Activated T-helper 2 cell treated with anti-CD3 and anti-CD28 coated beads, Interferon-gamma antibody, Interleukin-2, Interleukin-4, amounts not matched to agents 10 μg/mL and 5 μg/mL and 100 μg/mL, durations not matched to agents 14 hours and 24 hours and 36 hours (primary cell): ENCODE measurements around the gene ADAM12. TPM values are rescaled to one million over a fixed set of nuclear protein-coding genes. Genes with fewer than 3 reads are reported as not detected.

Source experiments
- DNase-seq: peaks from one replicate; pipeline ENCODE4 v3.0.0; 2021; ENCODE audit warnings: low spot score
- H3K27ac Mint-ChIP-seq: one replicate; pipeline ENCODE4 v1.8.0; 2021; ENCODE audit warnings: mixed read lengths
- H3K27me3 Mint-ChIP-seq: one replicate; pipeline ENCODE4 v1.8.0; 2021; ENCODE audit warnings: low read depth, mixed read lengths
- H3K36me3 Mint-ChIP-seq: one replicate; pipeline ENCODE4 v1.8.0; 2021; ENCODE audit warnings: low read depth, mixed read lengths
- H3K4me1 Mint-ChIP-seq: one replicate; pipeline ENCODE4 v1.8.0; 2021; ENCODE audit warnings: low read depth, mixed read lengths
- H3K4me3 Mint-ChIP-seq: one replicate; pipeline ENCODE4 v1.8.0; 2021; ENCODE audit warnings: low read depth, mild to moderate bottlenecking, moderate library complexity, mixed read lengths
- H3K9me3 Mint-ChIP-seq: one replicate; pipeline ENCODE4 v1.8.0; 2021; ENCODE audit warnings: mixed read lengths
- intact Hi-C: fragments of 100-400 bp; cut with micrococcal nuclease; formaldehyde crosslinking; loops from one replicate; pipeline ENCODE4 v1.15.1; 2023
- total RNA-seq: library from RNA; stranded (reverse); gene quantifications from 2 replicates; pipeline ENCODE4 v1.2.3, GENCODE V29; 2022

Gene ADAM12
- total RNA-seq, 1 donor from 2014 or later, result 0.05 TPM

GRCh38 chr10:126111516-126111915, 276.8 kb downstream of the ADAM12 start:
- H3K4me3 Mint-ChIP-seq, result no peak overlapping the region
- H3K36me3 Mint-ChIP-seq, result no peaks in the 10 kb centered on the region
- peaks cover 1% of the 10 kb centered on the region for H3K27me3 Mint-ChIP-seq
- intact Hi-C loops, result no loop called here
- no peaks in the 10 kb centered on the region for H3K4me1 Mint-ChIP-seq
- no peak overlapping the region for H3K27ac Mint-ChIP-seq
- DNase-seq, result no peak
- H3K9me3 Mint-ChIP-seq, result peaks cover 5% of the 10 kb centered on the region

- Mint-ChIP-seq H3K9me3 (peaks cover 5% of the 10 kb centered on the region), H3K4me3 (no peak overlapping the region), H3K27me3 (peaks cover 1% of the 10 kb centered on the region), H3K4me1 (no peaks in the 10 kb centered on the region), H3K27ac (no peak overlapping the region), H3K36me3 (no peaks in the 10 kb centered on the region)
- intact Hi-C loops, result no loop called here
- no peak for DNase-seq
Observed at GRCh38 chr10:126110489-126111180, 277.6 kb downstream of the ADAM12 start.

GRCh38 chr10:126109893-126110292, 278.4 kb downstream of the ADAM12 start:
- H3K9me3 Mint-ChIP-seq, result peaks cover 5% of the 10 kb centered on the region
- DNase-seq, result no peak
- intact Hi-C loops, result no loop called here
- H3K27me3 Mint-ChIP-seq, result peaks cover 1% of the 10 kb centered on the region
- H3K4me3 Mint-ChIP-seq, result no peak overlapping the region
- H3K27ac Mint-ChIP-seq, result no peak overlapping the region
- H3K36me3 Mint-ChIP-seq, result no peaks in the 10 kb centered on the region
- no peaks in the 10 kb centered on the region for H3K4me1 Mint-ChIP-seq

- no peaks in the 10 kb centered on the region for H3K36me3 Mint-ChIP-seq
- intact Hi-C loops, result no loop called here
- H3K27ac Mint-ChIP-seq, result no peak overlapping the region
Observed at GRCh38 chr10:126108693-126109092, 279.6 kb downstream of the ADAM12 start.

GRCh38 chr10:126104767-126105166, 283.5 kb downstream of the ADAM12 start:
- DNase-seq, result no peak
- Mint-ChIP-seq H3K27me3 (no peaks in the 10 kb centered on the region), H3K27ac (no peak overlapping the region), H3K4me3 (no peak overlapping the region), H3K4me1 (no peaks in the 10 kb centered on the region), H3K36me3 (no peaks in the 10 kb centered on the region), H3K9me3 (no peaks in the 10 kb centered on the region)
- intact Hi-C loops, result no loop called here

More at GRCh38 chr10:126108693-126109092, 279.6 kb downstream of the ADAM12 start:
- Mint-ChIP-seq H3K4me3 (no peak overlapping the region), H3K4me1 (no peaks in the 10 kb centered on the region), H3K27me3 (peaks cover 1% of the 10 kb centered on the region), H3K9me3 (peaks cover 1% of the 10 kb centered on the region)
- DNase-seq, result no peak

- Mint-ChIP-seq H3K4me1 (no peaks in the 10 kb centered on the region), H3K9me3 (no peaks in the 10 kb centered on the region), H3K36me3 (no peaks in the 10 kb centered on the region), H3K27me3 (no peaks in the 10 kb centered on the region), H3K27ac (no peak overlapping the region), H3K4me3 (no peak overlapping the region)
- intact Hi-C loops, result no loop called here
- DNase-seq, result no peak
Observed at GRCh38 chr10:126102636-126103035, 285.6 kb downstream of the ADAM12 start.

GRCh38 chr10:126101736-126102135, 286.5 kb downstream of the ADAM12 start:
- no peaks in the 10 kb centered on the region for H3K36me3 Mint-ChIP-seq

GRCh38 chr10:126101325-126101724, 287.0 kb downstream of the ADAM12 start:
- H3K4me3 Mint-ChIP-seq, result no peak overlapping the region
- no peaks in the 10 kb centered on the region for H3K4me1 Mint-ChIP-seq
- intact Hi-C loops, result no loop called here
- H3K36me3 Mint-ChIP-seq, result no peaks in the 10 kb centered on the region
- no peaks in the 10 kb centered on the region for H3K9me3 Mint-ChIP-seq
- DNase-seq, result no peak
- H3K27me3 Mint-ChIP-seq, result no peaks in the 10 kb centered on the region
- H3K27ac Mint-ChIP-seq, result no peak overlapping the region

More at GRCh38 chr10:126101736-126102135, 286.5 kb downstream of the ADAM12 start:
- no peaks in the 10 kb centered on the region for H3K9me3 Mint-ChIP-seq
- no peak overlapping the region for H3K4me3 Mint-ChIP-seq
- intact Hi-C loops, result no loop called here
- no peaks in the 10 kb centered on the region for H3K27me3 Mint-ChIP-seq
- no peak overlapping the region for H3K27ac Mint-ChIP-seq
- DNase-seq, result no peak
- no peaks in the 10 kb centered on the region for H3K4me1 Mint-ChIP-seq

- intact Hi-C loops, result no loop called here
- DNase-seq, result no peak
- Mint-ChIP-seq H3K27me3 (no peaks in the 10 kb centered on the region), H3K36me3 (no peaks in the 10 kb centered on the region), H3K4me1 (no peaks in the 10 kb centered on the region), H3K9me3 (no peaks in the 10 kb centered on the region), H3K4me3 (no peak overlapping the region), H3K27ac (no peak overlapping the region)
Observed at GRCh38 chr10:126099366-126099765, 288.9 kb downstream of the ADAM12 start.

- intact Hi-C loops, result no loop called here
- Mint-ChIP-seq H3K9me3 (no peaks in the 10 kb centered on the region), H3K4me3 (no peak overlapping the region), H3K36me3 (no peaks in the 10 kb centered on the region), H3K27me3 (no peaks in the 10 kb centered on the region), H3K27ac (no peak overlapping the region), H3K4me1 (no peaks in the 10 kb centered on the region)
- no peak for DNase-seq
Observed at GRCh38 chr10:126098226-126098581, 290.1 kb downstream of the ADAM12 start.

GRCh38 chr10:126097558-126098225, 290.6 kb downstream of the ADAM12 start:
- H3K4me3 Mint-ChIP-seq, result no peak overlapping the region
- H3K36me3 Mint-ChIP-seq, result no peaks in the 10 kb centered on the region

GRCh38 chr10:126094537-126094936, 293.7 kb downstream of the ADAM12 start:
- no peaks in the 10 kb centered on the region for H3K36me3 Mint-ChIP-seq
- no peak overlapping the region for H3K4me3 Mint-ChIP-seq
- H3K27me3 Mint-ChIP-seq, result no peaks in the 10 kb centered on the region
- intact Hi-C loops, result no loop called here
- H3K27ac Mint-ChIP-seq, result no peak overlapping the region
- no peak for DNase-seq
- H3K9me3 Mint-ChIP-seq, result no peaks in the 10 kb centered on the region
- no peaks in the 10 kb centered on the region for H3K4me1 Mint-ChIP-seq

More at GRCh38 chr10:126097558-126098225, 290.6 kb downstream of the ADAM12 start:
- H3K9me3 Mint-ChIP-seq, result no peaks in the 10 kb centered on the region
- H3K27ac Mint-ChIP-seq, result no peak overlapping the region
- H3K4me1 Mint-ChIP-seq, result no peaks in the 10 kb centered on the region
- H3K27me3 Mint-ChIP-seq, result no peaks in the 10 kb centered on the region
- intact Hi-C loops, result no loop called here
- no peak for DNase-seq

GRCh38 chr10:126092366-126093215, 295.7 kb downstream of the ADAM12 start:
- H3K4me1 Mint-ChIP-seq, result no peaks in the 10 kb centered on the region
- no peak overlapping the region for H3K4me3 Mint-ChIP-seq
- no peaks in the 10 kb centered on the region for H3K36me3 Mint-ChIP-seq
- intact Hi-C loops, result no loop called here
- H3K9me3 Mint-ChIP-seq, result no peaks in the 10 kb centered on the region
- DNase-seq, result no peak
- no peaks in the 10 kb centered on the region for H3K27me3 Mint-ChIP-seq
- H3K27ac Mint-ChIP-seq, result no peak overlapping the region
